Uterus (tissue), 4 donors: ENCODE results near the gene SRP9. TPM values are rescaled to one million over a fixed set of nuclear protein-coding genes. Genes with fewer than 3 reads are reported as not detected.

Experiments
- DNase-seq, 2 donors: peaks; one replicate each; pipeline ENCODE4 v3.0.0-alpha.2; 2019 to 2020
- H3K27ac ChIP-seq, 2 donors: fragments of 200-600 bp; sonication (generic); 1 replicate in 1 of 2; 2 replicates in 1 of 2; pipeline ENCODE4 v1.5.1; 2016 to 2018
- H3K27me3 ChIP-seq, 2 donors: fragments of 200-600 bp; sonication (generic); one replicate each; pipeline ENCODE4 v1.5.1; 2018 to 2019; ENCODE audit warnings: control low read depth in 1 of 2
- H3K36me3 ChIP-seq, 2 donors: fragments of 200-600 bp; sonication (generic); one replicate each; pipeline ENCODE4 v1.5.1; 2019; ENCODE audit warnings: control low read depth in 1 of 2
- H3K4me1 ChIP-seq, 2 donors: fragments of 200-600 bp; sonication (generic); one replicate each; pipeline ENCODE4 v1.5.1; 2018 to 2019; ENCODE audit warnings: control low read depth in 1 of 2
- H3K4me3 ChIP-seq, 2 donors: fragments of 200-600 bp; sonication (generic); 1 replicate in 1 of 2; 2 replicates in 1 of 2; pipeline ENCODE4 v1.5.1; 2018 to 2019; ENCODE audit warnings: mild to moderate bottlenecking in 1 of 2
- H3K9me3 ChIP-seq, 2 donors: fragments of 200-600 bp; sonication (generic); one replicate each; pipeline ENCODE4 v1.5.1; 2019; ENCODE audit warnings: control low read depth in 1 of 2
- CTCF ChIP-seq, 4 experiments: fragments of 200-600 bp in 2 of 4; fragments of 450-650 bp in 2 of 4; sonication (generic) in 2 of 4; IDR thresholded peaks; one replicate each; pipeline ENCODE4 v1.5.1; 2016 to 2019; ENCODE audit warnings: antibody characterized with exemption in 4 of 4, mild to moderate bottlenecking in 2 of 4, moderate library complexity in 1 of 4
- POLR2A ChIP-seq, 2 donors: fragments of 450-650 bp; IDR thresholded peaks; one replicate each; pipeline ENCODE4 v1.6.1; 2016; ENCODE audit warnings: antibody characterized with exemption in 2 of 2, mild to moderate bottlenecking in 1 of 2, moderate library complexity in 1 of 2
- intact Hi-C: fragments of 100-400 bp; cut with DNase I; formaldehyde crosslinking; loops from one replicate; pipeline ENCODE4 v1.15.1; 2023; ENCODE audit warnings: low total_unique reads
- total RNA-seq, 4 donors: library from RNA; depleted of rRNA in 3 of 4; stranded (reverse); fragments of >200 nt in 3 of 4; gene quantifications; one replicate each; pipeline versions ENCODE4 v1.1.0 to v1.2.4, GENCODE V29; 2014 to 2023
- donor health status: DM: yes; HTN: yes; CAD: no.

The SRP9 gene
- total RNA-seq, 4 donors from 2014 or later: 169 to 551 (median 202) TPM

DNA sequence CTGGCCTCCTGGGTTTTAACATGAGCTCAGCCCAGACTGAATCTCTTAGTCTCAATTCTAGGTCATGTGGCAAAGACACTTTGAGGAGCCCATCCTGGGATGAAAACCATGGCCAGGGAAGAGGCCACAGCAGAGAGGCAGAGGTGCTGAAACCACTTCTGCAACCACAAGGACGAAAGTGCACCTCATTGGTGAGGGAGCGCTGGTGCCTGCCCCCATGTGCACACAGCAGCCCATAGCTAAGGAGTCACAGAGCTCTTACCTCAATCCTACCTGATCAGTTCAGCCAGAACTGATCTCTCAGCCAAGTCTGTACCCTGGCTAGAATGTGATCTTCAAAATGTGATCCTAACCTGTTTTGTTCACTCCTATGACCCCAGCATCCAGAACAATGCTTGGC, 32.9 kb upstream of the SRP9 start:
- Histone ChIP-seq H3K27me3 (no peaks in the 10 kb centered on the region), H3K36me3 (no peaks in the 10 kb centered on the region), H3K4me3 (no peak overlapping the region), H3K4me1 (peaks cover 4 to 6% of the 10 kb centered on the region in 2 donors), H3K27ac (peak overlapping the region in 1 of 2 donors; percentile 98), H3K9me3 (no peaks in the 10 kb centered on the region)
- no peak for TF ChIP-seq POLR2A (IDR thresholded peaks at IDR 0.05)
- TF ChIP-seq CTCF (IDR thresholded peaks at IDR 0.05): no peak
- no peak for DNase-seq
- intact Hi-C loops: no loop called here

DNA sequence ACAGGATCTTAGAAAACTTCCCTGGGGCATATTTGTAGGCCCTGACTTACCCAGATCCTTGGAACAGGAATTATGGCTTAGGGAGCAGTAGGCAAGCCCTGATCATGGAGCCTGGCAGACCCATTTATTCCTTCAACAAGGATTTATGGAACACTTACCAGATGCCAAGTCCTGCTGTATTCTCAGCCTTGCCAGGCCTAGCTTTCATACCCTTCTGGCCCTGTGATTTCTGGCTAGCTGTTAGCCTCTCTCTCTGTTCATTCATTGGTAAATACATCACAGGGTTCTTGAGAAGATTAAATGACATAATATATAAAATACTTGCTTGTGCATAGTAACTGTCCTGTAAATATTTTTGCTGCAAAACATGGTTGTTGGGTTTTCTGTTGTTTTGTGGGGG, 32.4 kb upstream of the SRP9 start:
- no peak for TF ChIP-seq POLR2A (IDR thresholded peaks at IDR 0.05)
- no peak for TF ChIP-seq CTCF (IDR thresholded peaks at IDR 0.05)
- Histone ChIP-seq H3K27ac (peak overlapping the region; percentile 96 to 98), H3K27me3 (no peaks in the 10 kb centered on the region), H3K4me3 (no peak overlapping the region), H3K36me3 (no peaks in the 10 kb centered on the region), H3K9me3 (no peaks in the 10 kb centered on the region), H3K4me1 (peaks cover 4 to 6% of the 10 kb centered on the region in 2 donors)
- DNase-seq: no peak
- intact Hi-C loops: no loop called here

GRCh38 chr1:225746361-225747179, 31.1 kb upstream of the SRP9 start:
- Histone ChIP-seq H3K27ac (peak overlapping the region; percentile 96 to 98), H3K9me3 (no peaks in the 10 kb centered on the region), H3K4me1 (peaks cover 4 to 6% of the 10 kb centered on the region in 2 donors), H3K36me3 (no peaks in the 10 kb centered on the region), H3K27me3 (no peaks in the 10 kb centered on the region), H3K4me3 (peak overlapping the region; percentile 44 to 55)
- peak; percentile 4 to 48 (median 14) for TF ChIP-seq CTCF (IDR thresholded peaks at IDR 0.05)
- TF ChIP-seq POLR2A (IDR thresholded peaks at IDR 0.05): peak; percentile 47 to 55
- DNase-seq: peak; percentile 80 to 87
- intact Hi-C loops: no loop called here

- peaks cover 4 to 6% of the 10 kb centered on the region in 2 donors for H3K4me1 ChIP-seq
- no peak for DNase-seq
- TF ChIP-seq POLR2A (IDR thresholded peaks at IDR 0.05): no peak
- no peak for TF ChIP-seq CTCF (IDR thresholded peaks at IDR 0.05)
- peak overlapping the region; percentile 96 to 98 for H3K27ac ChIP-seq
- H3K36me3 ChIP-seq: no peaks in the 10 kb centered on the region
- H3K9me3 ChIP-seq: no peaks in the 10 kb centered on the region
- H3K4me3 ChIP-seq: no peak overlapping the region
- intact Hi-C loops: no loop called here
- no peaks in the 10 kb centered on the region for H3K27me3 ChIP-seq
These were observed 30.1 kb upstream of the SRP9 start for GRCh38 chr1:225747566-225747965.

- Histone ChIP-seq H3K4me3 (no peak overlapping the region), H3K4me1 (peaks cover 4 to 6% of the 10 kb centered on the region in 2 donors), H3K9me3 (no peaks in the 10 kb centered on the region), H3K27ac (peak overlapping the region in 1 of 2 donors; percentile 98), H3K36me3 (no peaks in the 10 kb centered on the region), H3K27me3 (no peaks in the 10 kb centered on the region)
- intact Hi-C loops: no loop called here
- DNase-seq: no peak
- TF ChIP-seq CTCF (IDR thresholded peaks at IDR 0.05): no peak
- no peak for TF ChIP-seq POLR2A (IDR thresholded peaks at IDR 0.05)
These were observed 29.1 kb upstream of the SRP9 start for GRCh38 chr1:225748529-225748928.
